GM10847 (cell line): ENCODE measurements around the gene ADCYAP1R1.

Experiments used
- POLR2A ChIP-seq: IDR thresholded peaks from 2 replicates; pipeline ENCODE4 v1.6.1; 2011; ENCODE audit not compliant: insufficient read length; ENCODE audit errors: extremely low read depth

The ADCYAP1R1 gene

DNA sequence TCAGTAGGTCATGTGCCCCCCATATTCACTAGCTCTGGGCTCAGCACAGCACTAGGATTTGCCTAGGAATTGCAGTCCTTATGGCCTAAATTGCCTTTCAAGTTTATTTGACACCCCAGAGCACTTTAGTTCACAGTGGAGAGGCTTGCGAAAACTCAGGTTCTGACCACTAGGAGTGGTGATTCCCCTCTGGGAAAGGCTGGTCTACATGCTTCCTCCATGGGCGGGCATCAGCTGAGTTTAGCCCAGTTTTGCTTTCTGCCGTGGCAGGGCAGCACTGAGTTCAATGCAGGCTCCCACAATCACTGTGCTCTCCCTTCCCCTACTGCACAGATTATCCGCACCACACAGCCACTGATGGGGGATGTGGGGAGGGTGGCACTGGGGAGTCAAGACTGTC, 94.4 kb downstream of the ADCYAP1R1 start:
- TF ChIP-seq POLR2A = no peak

DNA sequence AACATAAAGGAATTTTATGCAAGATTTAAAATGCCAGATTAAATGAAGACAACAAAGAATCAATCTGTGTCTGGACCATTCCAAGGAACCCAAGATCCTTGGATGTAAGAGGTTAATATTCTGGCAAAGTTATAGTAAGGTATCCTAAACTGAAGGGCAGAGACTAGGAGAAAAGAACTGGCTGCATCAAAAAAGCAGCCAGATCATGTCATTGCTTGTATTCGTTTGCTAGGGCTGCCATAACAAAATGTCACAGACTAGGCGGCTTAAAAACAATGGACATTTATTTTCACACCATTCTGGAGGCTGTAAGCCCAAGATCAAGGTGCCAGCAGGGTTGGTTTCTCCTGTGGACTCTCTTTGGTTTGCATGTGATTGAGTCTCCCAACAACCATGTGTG, 99.7 kb downstream of the ADCYAP1R1 start:
- no peak for TF ChIP-seq POLR2A

DNA sequence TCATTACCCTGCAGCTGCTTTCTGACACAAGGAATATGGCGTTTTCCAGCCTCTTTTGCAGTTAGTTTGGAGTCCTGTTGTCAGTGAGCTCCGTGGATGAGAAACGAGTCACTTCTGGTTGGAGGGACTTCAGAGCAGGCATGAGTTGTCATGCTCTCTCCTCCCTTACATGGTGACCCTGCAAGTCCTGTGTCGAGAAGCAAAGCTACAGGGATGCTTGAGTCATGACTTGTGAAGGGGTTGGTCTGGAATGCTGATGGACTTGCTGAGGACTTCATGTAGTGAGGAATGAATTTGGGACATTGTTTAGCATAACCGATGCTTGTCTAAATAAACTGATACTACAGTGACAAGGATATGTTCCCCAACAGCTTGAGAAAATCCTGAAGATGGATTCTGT, 108.8 kb downstream of the ADCYAP1R1 start:
- TF ChIP-seq POLR2A = no peak
